K562 (cell line): ENCODE data around the gene SLC6A16. TPM values are rescaled to one million over a fixed set of nuclear protein-coding genes. Genes with fewer than 3 reads are reported as not detected.

Experiments
- ATF1 ChIP-seq, 2 experiments: fragments of 450-650 bp in 1 of 2; IDR thresholded peaks; 2 replicates each; pipeline ENCODE4 v1.6.1; 2016; ENCODE audit warnings: missing compliant biosample characterization in 1 of 2, missing genetic modification characterization in 1 of 2
- CHD2 ChIP-seq: IDR thresholded peaks from 2 replicates; pipeline ENCODE4 v1.6.1; 2011; ENCODE audit warnings: low read depth, low read length
- CHD4 ChIP-seq: fragments of 200-600 bp; sonication (generic); IDR thresholded peaks from 3 replicates; pipeline ENCODE4 v1.6.1; 2012; ENCODE audit warnings: low read depth, mild to moderate bottlenecking, mixed read lengths, low read length, inconsistent platforms; ENCODE audit not compliant: insufficient read depth, insufficient replicate concordance, poor library complexity, severe bottlenecking
- HDGF ChIP-seq: fragments of 450-650 bp; IDR thresholded peaks from 2 replicates; pipeline ENCODE4 v1.6.1; 2016
- HNRNPLL ChIP-seq: fragments of 200-400 bp; formaldehyde crosslinking; IDR thresholded peaks from 2 replicates; pipeline ENCODE4 v1.6.1; 2017; ENCODE audit warnings: low read length, low read depth, mild to moderate bottlenecking; ENCODE audit not compliant: poor library complexity, severe bottlenecking
- IRF2 ChIP-seq: sonication (generic); formaldehyde crosslinking; IDR thresholded peaks from 2 replicates; pipeline ENCODE4 v1.8.1; 2022; ENCODE audit warnings: mild to moderate bottlenecking, missing genetic modification reagents
- L3MBTL2 ChIP-seq: fragments of 450-650 bp; IDR thresholded peaks from 2 replicates; pipeline ENCODE4 v1.6.1; 2016; ENCODE audit warnings: mild to moderate bottlenecking, moderate library complexity
- MBD2 ChIP-seq: sonication (generic); IDR thresholded peaks from 2 replicates; pipeline ENCODE4 v1.6.1; 2016; ENCODE audit warnings: low read depth, borderline replicate concordance
- MCM5 ChIP-seq: fragments of 450-650 bp; IDR thresholded peaks from 2 replicates; pipeline ENCODE4 v1.6.1; 2016; ENCODE audit warnings: low read depth
- NCOA1 ChIP-seq: fragments of 450-650 bp; IDR thresholded peaks from 2 replicates; pipeline ENCODE4 v1.6.1; 2016; ENCODE audit warnings: low read depth
- OTX1 ChIP-seq: fragments of 450-650 bp; formaldehyde crosslinking; IDR thresholded peaks from 2 replicates; pipeline ENCODE4 v1.4.0; 2022; ENCODE audit warnings: mild to moderate bottlenecking
- RAD51 ChIP-seq: fragments of 450-650 bp; IDR thresholded peaks from 2 replicates; pipeline ENCODE4 v1.7.1; 2016; ENCODE audit warnings: low read depth, mild to moderate bottlenecking, borderline replicate concordance
- RNF2 ChIP-seq: sonication (generic); IDR thresholded peaks from 2 replicates; pipeline ENCODE4 v1.6.1; 2016
- SMC3 ChIP-seq: conservative IDR thresholded peaks from 2 replicates; pipeline ENCODE4 v1.6.1; 2011; ENCODE audit warnings: low read depth, low read length, improper control_type of control experiment; ENCODE audit not compliant: insufficient read depth
- TFAM ChIP-seq: fragments of 250-450 bp; sonication (Bioruptor Pico); conservative IDR thresholded peaks from 2 replicates; pipeline ENCODE4 v1.5.0; 2021; ENCODE audit warnings: mild to moderate bottlenecking, moderate library complexity
- U2AF2 ChIP-seq: fragments of 200-400 bp; formaldehyde crosslinking; optimal IDR thresholded peaks from 2 replicates; pipeline ENCODE3; 2017; ENCODE audit warnings: low read depth, mild to moderate bottlenecking, low read length
- ZC3H4 ChIP-seq: sonication (generic); formaldehyde crosslinking; IDR thresholded peaks from 2 replicates; pipeline ENCODE4 v1.9.0; 2021; ENCODE audit warnings: missing genetic modification reagents, borderline replicate concordance
- ZNF232 ChIP-seq: sonication (generic); formaldehyde crosslinking; IDR thresholded peaks from 2 replicates; pipeline ENCODE4 v1.8.0; 2022; ENCODE audit warnings: mild to moderate bottlenecking, missing genetic modification reagents
- ZNF282 ChIP-seq: sonication (generic); formaldehyde crosslinking; IDR thresholded peaks from 2 replicates; pipeline ENCODE4 v1.8.1; 2023; ENCODE audit warnings: missing genetic modification reagents
- ZNF785 ChIP-seq: fragments of 250-450 bp; sonication (Bioruptor Pico); IDR thresholded peaks from 2 replicates; pipeline ENCODE4 v1.4.0; 2020; ENCODE audit warnings: mild to moderate bottlenecking
- polyA plus RNA-seq, 8 experiments: library from polyadenylated mRNA; depleted of rRNA in 4 of 8; stranded (reverse) in 5 of 8; unstranded in 3 of 8; fragments of >200 nt; fragmentation: Nextera tagmentation in 2 of 8; fragmentation: Illumina TruSeq in 1 of 8; extraction: Ambion mirVana in 2 of 8; extraction: Trizol in 1 of 8; gene quantifications; 2 replicates each; pipeline versions ENCODE4 v1.2.1 to v1.2.3, GENCODE V29; 2011 to 2014; ENCODE audit warnings: inconsistent platforms in 1 of 8, missing spikeins in 1 of 8
- total RNA-seq, 7 experiments: library from RNA; depleted of rRNA in 6 of 7; stranded (reverse); fragments of >200 nt in 6 of 7; fragmentation: Illumina TruSeq in 2 of 7; extraction: Trizol in 2 of 7; gene quantifications; 2 replicates each; pipeline versions ENCODE4 v1.2.1 to v1.2.3, GENCODE V29; 2011 to 2021; ENCODE audit warnings: low replicate concordance in 1 of 7
- TF ChIP-seq, protein P1 (sequence below): IDR thresholded peaks from 2 replicates; pipeline ENCODE4 v1.6.1; 2016; ENCODE audit warnings: missing genetic modification characterization, missing compliant biosample characterization
- TF ChIP-seq, protein P2 (sequence below): fragments of 150-350 bp; conservative IDR thresholded peaks from 2 replicates; pipeline ENCODE4 v1.6.1; 2014; ENCODE audit warnings: low read length
- TF ChIP-seq, protein P3 (sequence below): fragments of 450-650 bp; IDR thresholded peaks from 2 replicates; pipeline ENCODE4 v1.6.1; 2016
- TF ChIP-seq, protein P4 (sequence below): fragments of 250-450 bp; sonication (Bioruptor Pico); IDR thresholded peaks from 2 replicates; pipeline ENCODE4 v1.8.0; 2021; ENCODE audit warnings: borderline replicate concordance, mild to moderate bottlenecking, moderate library complexity; ENCODE audit not compliant: poor library complexity, severe bottlenecking

SLC6A16 gene
- total and polyA plus RNA-seq, 9 of the 15 experiments (the other 6 are each of a cell fraction or from before 2014, with no cell fraction given): 0.05 to 0.95 (median 0.36) TPM

DNA sequence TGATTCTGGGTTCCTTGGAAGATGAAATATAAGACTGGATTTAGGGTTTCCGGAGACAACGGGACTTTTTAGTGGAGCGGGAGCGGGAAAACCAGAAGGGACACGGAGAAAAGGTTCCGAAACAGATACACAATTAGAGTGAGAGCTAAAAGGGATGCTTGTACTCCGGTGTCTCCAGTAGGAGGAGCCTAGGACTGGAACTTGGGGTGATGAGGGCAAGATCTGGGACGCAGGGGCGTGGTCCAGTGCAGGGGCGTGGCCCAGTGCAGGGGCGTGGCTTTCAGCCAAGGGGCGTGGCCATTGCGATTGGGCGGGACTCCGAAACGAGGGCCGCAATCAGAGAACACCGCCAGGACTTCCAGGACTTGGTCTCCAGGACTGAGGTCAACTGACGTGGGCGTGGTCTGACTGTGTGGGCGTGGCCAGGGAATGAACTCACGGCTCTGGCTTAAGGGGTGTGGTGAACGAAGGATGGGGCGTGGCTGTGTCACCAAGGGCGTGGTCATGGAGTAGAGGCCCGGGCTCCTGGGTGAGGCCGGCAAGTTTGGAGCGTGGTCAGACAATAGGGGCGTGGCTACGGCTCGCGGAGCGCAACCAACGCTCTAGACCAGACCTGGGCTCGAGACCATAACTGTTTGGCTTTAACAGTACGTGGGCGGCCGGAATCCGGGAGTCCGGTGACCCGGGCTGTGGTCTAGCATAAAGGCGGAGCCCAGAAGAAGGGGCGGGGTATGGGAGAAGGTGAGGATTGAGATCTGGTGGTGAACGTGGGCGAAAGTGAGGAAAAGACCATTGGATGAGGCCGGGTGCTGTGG, 38.5 kb upstream of the SLC6A16 start, which contains the start of gene DKKL1 (continued):
- TF ChIP-seq HNRNPLL (peak; percentile 95), ZNF232 (CRISPR knock-in tag) (no peak), ZC3H4 (CRISPR knock-in tag) (no peak), L3MBTL2 (peak; percentile 77), CHD4 (no peak), RNF2 (peak; percentile 60; the same call in 1 of the 2 replicates), RAD51 (no peak; the same call in 1 of the 2 replicates), NCOA1 (no peak), HDGF (peak; percentile 85; the same call in 1 of the 2 replicates), ATF1 (CRISPR knock-in tag; IDR thresholded peaks at IDR 0.05) (no peak), ATF1 (tag; IDR thresholded peaks at IDR 0.05) (peak; percentile 82), SMC3 (0 out of 2 replicates have a peak, but pooled peaks have one; percentile 30), U2AF2 (no peak), ZNF785 (no peak), ZNF282 (CRISPR knock-in tag) (no peak), MBD2 (no peak; the same call in 1 of the 2 replicates), OTX1 (no peak), IRF2 (CRISPR knock-in tag) (no peak), CHD2 (no peak), TFAM (CRISPR knock-in tag) (no peak), MCM5 (no peak)
- TF ChIP-seq, protein P1, sequence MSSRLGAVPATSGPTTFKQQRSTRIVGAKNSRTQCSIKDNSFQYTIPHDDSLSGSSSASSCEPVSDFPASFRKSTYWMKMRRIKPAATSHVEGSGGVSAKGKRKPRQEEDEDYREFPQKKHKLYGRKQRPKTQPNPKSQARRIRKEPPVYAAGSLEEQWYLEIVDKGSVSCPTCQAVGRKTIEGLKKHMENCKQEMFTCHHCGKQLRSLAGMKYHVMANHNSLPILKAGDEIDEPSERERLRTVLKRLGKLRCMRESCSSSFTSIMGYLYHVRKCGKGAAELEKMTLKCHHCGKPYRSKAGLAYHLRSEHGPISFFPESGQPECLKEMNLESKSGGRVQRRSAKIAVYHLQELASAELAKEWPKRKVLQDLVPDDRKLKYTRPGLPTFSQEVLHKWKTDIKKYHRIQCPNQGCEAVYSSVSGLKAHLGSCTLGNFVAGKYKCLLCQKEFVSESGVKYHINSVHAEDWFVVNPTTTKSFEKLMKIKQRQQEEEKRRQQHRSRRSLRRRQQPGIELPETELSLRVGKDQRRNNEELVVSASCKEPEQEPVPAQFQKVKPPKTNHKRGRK (tag): no peak
- TF ChIP-seq, protein P2, sequence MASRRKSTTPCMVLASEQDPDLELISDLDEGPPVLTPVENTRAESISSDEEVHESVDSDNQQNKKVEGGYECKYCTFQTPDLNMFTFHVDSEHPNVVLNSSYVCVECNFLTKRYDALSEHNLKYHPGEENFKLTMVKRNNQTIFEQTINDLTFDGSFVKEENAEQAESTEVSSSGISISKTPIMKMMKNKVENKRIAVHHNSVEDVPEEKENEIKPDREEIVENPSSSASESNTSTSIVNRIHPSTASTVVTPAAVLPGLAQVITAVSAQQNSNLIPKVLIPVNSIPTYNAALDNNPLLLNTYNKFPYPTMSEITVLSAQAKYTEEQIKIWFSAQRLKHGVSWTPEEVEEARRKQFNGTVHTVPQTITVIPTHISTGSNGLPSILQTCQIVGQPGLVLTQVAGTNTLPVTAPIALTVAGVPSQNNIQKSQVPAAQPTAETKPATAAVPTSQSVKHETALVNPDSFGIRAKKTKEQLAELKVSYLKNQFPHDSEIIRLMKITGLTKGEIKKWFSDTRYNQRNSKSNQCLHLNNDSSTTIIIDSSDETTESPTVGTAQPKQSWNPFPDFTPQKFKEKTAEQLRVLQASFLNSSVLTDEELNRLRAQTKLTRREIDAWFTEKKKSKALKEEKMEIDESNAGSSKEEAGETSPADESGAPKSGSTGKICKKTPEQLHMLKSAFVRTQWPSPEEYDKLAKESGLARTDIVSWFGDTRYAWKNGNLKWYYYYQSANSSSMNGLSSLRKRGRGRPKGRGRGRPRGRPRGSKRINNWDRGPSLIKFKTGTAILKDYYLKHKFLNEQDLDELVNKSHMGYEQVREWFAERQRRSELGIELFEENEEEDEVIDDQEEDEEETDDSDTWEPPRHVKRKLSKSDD: no peak
- TF ChIP-seq, protein P3, sequence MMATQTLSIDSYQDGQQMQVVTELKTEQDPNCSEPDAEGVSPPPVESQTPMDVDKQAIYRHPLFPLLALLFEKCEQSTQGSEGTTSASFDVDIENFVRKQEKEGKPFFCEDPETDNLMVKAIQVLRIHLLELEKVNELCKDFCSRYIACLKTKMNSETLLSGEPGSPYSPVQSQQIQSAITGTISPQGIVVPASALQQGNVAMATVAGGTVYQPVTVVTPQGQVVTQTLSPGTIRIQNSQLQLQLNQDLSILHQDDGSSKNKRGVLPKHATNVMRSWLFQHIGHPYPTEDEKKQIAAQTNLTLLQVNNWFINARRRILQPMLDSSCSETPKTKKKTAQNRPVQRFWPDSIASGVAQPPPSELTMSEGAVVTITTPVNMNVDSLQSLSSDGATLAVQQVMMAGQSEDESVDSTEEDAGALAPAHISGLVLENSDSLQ: peak; percentile 87
- TF ChIP-seq, protein P4, sequence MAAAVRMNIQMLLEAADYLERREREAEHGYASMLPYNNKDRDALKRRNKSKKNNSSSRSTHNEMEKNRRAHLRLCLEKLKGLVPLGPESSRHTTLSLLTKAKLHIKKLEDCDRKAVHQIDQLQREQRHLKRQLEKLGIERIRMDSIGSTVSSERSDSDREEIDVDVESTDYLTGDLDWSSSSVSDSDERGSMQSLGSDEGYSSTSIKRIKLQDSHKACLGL (CRISPR knock-in tag): no peak
